ENCODE results near the gene LIMK2. TPM values are rescaled to one million over a fixed set of nuclear protein-coding genes. Genes with fewer than 3 reads are reported as not detected.

The LIMK2 gene
- total RNA-seq, 4 donors from 2014 or later = 103 to 229 (median 188) TPM

- Histone ChIP-seq H3K27ac (no peak overlapping the region), H3K9me3 (no peaks in the 10 kb centered on the region), H3K36me3 (peaks cover 68% of the 10 kb centered on the region), H3K4me1 (peaks cover 9% of the 10 kb centered on the region), H3K27me3 (no peaks in the 10 kb centered on the region), H3K4me3 (no peak overlapping the region)
- no peak for DNase-seq (ENCODE audit: low spot score in 2 of 2)
- 96% methylated on average over 3 of the region's 3 CpGs for WGBS
- no peak for TF ChIP-seq EP300 (IDR thresholded peaks at IDR 0.05)
- TF ChIP-seq CTCF (IDR thresholded peaks at IDR 0.05) = no peak
- TF ChIP-seq POLR2A (IDR thresholded peaks at IDR 0.05) = no peak
- no peak for TF ChIP-seq POLR2AphosphoS5 (IDR thresholded peaks at IDR 0.05)
These were observed 48.4 kb downstream of the LIMK2 start for GRCh38 chr22:31260474-31260856.

- Histone ChIP-seq H3K27ac (no peak overlapping the region), H3K4me3 (no peak overlapping the region), H3K4me1 (peaks cover 7% of the 10 kb centered on the region), H3K36me3 (peaks cover 89% of the 10 kb centered on the region), H3K9me3 (no peaks in the 10 kb centered on the region), H3K27me3 (no peaks in the 10 kb centered on the region)
- TF ChIP-seq EP300 (IDR thresholded peaks at IDR 0.05) = no peak
- TF ChIP-seq POLR2A (IDR thresholded peaks at IDR 0.05) = no peak
- no peak for TF ChIP-seq POLR2AphosphoS5 (IDR thresholded peaks at IDR 0.05)
- DNase-seq (ENCODE audit: low spot score in 2 of 2) = no peak
- WGBS = 91% methylated on average over 3 of the region's 13 CpGs
These were observed 50.4 kb downstream of the LIMK2 start for GRCh38 chr22:31262312-31263133.

- TF ChIP-seq POLR2A (IDR thresholded peaks at IDR 0.05) (no peak), POLR2AphosphoS5 (IDR thresholded peaks at IDR 0.05) (no peak), CTCF (IDR thresholded peaks at IDR 0.05) (no peak), EP300 (IDR thresholded peaks at IDR 0.05) (no peak)
- Histone ChIP-seq H3K9me3 (no peaks in the 10 kb centered on the region), H3K27ac (no peak overlapping the region), H3K4me1 (no peaks in the 10 kb centered on the region), H3K4me3 (no peak overlapping the region), H3K36me3 (peaks cover 92% of the 10 kb centered on the region), H3K27me3 (no peaks in the 10 kb centered on the region)
- DNase-seq (ENCODE audit: low spot score in 2 of 2) = no peak
- WGBS = 97% methylated on average over 6 of the region's 6 CpGs
These were observed 52.0 kb downstream of the LIMK2 start for GRCh38 chr22:31263896-31264640.

GRCh38 chr22:31268281-31268680, 56.2 kb downstream of the LIMK2 start:
- DNase-seq (ENCODE audit: low spot score in 2 of 2) = no peak
- H3K4me3 ChIP-seq = no peak overlapping the region
- 93% methylated on average over 2 of the region's 2 CpGs for WGBS
- H3K27ac ChIP-seq = no peak overlapping the region
- H3K27me3 ChIP-seq = no peaks in the 10 kb centered on the region
- TF ChIP-seq POLR2AphosphoS5 (IDR thresholded peaks at IDR 0.05) (no peak), POLR2A (IDR thresholded peaks at IDR 0.05) (no peak), EP300 (IDR thresholded peaks at IDR 0.05) (no peak), CTCF (IDR thresholded peaks at IDR 0.05) (no peak)
- peaks cover 78% of the 10 kb centered on the region for H3K36me3 ChIP-seq
- H3K9me3 ChIP-seq = no peaks in the 10 kb centered on the region
- no peaks in the 10 kb centered on the region for H3K4me1 ChIP-seq

GRCh38 chr22:31269892-31270579, 57.9 kb downstream of the LIMK2 start:
- TF ChIP-seq POLR2A (IDR thresholded peaks at IDR 0.05) (no peak), EP300 (IDR thresholded peaks at IDR 0.05) (no peak), POLR2AphosphoS5 (IDR thresholded peaks at IDR 0.05) (no peak), CTCF (IDR thresholded peaks at IDR 0.05) (no peak)
- WGBS = 44% methylated on average over 2 of the region's 3 CpGs
- no peaks in the 10 kb centered on the region for H3K27me3 ChIP-seq
- no peak for DNase-seq (ENCODE audit: low spot score in 2 of 2)
- peaks cover 80% of the 10 kb centered on the region for H3K36me3 ChIP-seq
- no peak overlapping the region for H3K4me3 ChIP-seq
- H3K27ac ChIP-seq = no peak overlapping the region
- H3K4me1 ChIP-seq = peaks cover 4% of the 10 kb centered on the region
- no peaks in the 10 kb centered on the region for H3K9me3 ChIP-seq

All from suprapubic skin (tissue), 4 donors.